NCI-H1105 treated with DMSO at 0.1 percent for 48 hours (cell line): ENCODE results near the gene OVCA2.

Experiments
- DNase-seq: peaks from one replicate; lab custom pipeline; 2025; lab: John Stamatoyannopoulos, UW

The OVCA2 gene

DNA sequence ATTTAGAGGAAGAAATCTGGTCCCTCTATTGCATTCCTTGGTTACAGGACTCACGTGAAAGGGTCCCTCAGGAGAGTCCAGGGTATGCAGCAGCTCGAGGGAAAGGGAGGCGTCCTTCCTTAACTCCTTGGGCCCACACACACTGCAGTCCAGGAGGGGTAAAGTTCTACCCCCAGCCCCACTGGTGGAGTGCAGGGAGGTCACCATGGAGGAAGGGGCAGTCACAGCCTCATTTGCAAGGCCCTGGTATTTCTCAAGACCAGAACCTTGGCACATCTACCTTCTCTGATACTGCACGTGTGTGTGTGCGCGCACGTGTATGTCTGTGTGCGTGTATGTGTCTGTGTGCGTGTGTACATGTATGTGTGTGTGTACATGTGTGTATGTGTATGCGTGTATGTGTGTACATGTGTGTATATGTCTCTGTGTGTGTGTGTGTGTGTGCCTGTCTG lies 24.2 kb downstream of the OVCA2 start:
- DNase-seq: no peak

- no peak for DNase-seq
Observed at GRCh38 chr17:2067048-2067561, 25.3 kb downstream of the OVCA2 start.

DNA sequence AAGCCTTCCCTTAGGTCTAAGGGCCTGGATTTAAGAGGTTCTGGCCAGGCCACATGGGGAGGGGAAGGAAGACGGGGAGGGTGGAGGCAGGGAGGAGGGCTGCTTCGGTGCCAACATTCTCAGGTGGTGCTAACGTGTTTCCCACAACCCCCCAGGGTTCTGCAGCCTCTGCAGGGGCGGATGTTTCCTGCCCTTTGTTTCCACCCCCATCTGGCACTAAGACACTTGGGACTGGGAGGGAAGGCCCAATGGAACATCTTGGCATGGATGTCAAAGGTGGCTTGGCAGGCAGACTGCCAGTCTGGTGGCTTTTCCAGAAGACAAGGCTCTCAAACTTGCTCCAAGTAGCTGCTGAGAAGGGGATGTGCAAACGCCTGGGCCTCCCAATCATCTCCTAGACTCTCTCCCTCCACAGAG lies 25.8 kb downstream of the OVCA2 start:
- no peak for DNase-seq

GRCh38 chr17:2068031-2068518 lies 26.3 kb downstream of the OVCA2 start:
- no peak for DNase-seq

GRCh38 chr17:2068519-2069051 lies 26.8 kb downstream of the OVCA2 start:
- no peak for DNase-seq

DNA sequence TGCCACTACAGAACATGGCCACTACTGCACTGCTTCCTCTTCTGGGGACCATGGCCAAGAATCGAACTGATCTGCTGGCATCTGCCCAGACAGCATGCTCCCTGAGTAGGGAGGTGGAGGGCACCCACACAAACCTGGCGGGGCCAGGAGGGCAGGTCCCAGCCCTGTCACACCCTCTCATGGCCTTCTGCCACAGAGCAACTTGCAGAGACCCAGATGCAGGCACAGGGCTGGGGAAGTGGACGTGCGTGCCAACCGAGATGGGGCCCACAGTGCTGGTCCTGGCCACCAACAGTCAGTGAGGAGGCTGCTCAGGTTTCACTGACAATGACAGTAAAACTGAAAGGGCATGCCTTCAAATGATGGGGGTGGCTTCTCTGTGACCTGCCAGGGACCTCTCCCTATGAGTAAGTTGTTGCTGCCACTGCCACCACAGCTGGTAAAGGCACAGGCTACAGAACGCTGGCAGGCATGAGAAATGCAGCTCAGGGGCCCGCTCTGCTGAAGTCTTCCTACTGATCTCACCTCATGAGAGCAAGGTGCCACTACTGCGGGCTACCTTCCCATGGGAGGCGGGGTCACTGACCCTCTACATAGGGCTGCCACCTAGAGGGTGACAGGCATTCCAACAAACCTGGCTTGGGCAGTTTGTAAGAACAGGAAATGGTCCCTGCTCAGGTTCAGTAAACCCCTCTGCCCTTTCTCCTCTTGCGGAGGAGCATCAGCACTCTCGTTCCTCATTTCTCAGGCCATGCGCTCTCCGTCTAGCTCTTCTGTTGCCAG lies 28.6 kb downstream of the OVCA2 start:
- DNase-seq: no peak

- DNase-seq: no peak
Observed at GRCh38 chr17:2071024-2071385, 29.2 kb downstream of the OVCA2 start.

DNA sequence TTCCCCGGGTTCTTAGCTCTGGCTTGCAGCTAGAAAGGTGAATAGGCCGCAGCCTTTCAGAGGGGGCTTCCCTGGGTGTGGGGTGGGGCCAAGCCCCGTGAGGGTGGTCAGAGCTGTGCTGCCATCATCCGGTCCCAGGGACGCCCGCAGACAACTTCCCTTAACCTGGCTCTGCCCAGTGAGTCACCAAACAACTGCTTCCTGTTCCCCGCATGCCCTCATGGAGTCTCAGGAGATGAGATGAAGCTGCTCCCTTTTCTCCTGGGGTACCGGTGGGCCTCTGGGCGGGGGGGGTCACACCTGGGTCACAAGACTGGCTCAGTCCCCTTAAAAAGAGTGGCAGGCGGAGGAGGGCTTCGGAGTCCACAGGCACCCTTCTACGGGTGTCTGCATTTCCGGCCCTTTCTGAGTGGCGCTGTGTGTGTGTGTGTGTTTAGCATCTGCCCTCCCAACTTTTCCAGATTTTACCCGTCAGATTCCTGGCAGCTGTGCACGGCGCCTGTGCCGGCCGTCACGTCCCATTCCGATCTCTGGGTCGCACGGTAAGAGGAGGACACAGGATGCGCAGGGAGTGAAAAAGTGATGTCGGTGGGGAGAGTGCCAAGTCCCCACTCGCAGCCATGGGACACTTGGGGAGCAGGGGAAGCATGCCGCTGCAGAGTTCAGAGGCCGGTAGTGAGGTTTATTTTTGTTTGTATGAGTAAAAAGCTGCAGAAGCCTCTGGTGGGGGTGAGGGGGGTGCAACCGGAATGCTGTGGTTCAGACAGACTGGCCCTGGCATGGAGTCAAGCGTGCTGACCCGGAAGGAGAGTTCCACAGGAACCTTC lies 29.8 kb downstream of the OVCA2 start:
- no peak for DNase-seq

DNA sequence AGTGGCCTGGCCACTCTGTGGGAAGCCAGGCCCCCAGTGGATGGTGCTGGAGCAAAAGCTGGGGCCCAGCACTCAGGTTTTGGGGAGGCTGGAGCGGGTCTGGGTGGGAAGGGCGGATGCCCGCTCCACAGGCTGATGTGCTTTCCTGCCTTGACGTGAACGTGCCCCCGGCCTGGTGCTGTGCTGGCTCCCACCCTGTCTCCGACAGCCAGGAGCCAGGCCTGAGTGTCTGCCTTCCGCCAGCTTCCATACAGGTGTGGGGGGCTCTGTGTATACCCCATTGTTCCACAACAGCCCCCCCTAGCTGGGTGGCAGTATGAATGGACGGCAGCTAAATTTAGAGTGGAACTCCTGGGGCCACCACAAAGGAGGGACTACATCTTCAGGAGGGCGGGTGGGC lies 33.1 kb downstream of the OVCA2 start:
- no peak for DNase-seq

DNA sequence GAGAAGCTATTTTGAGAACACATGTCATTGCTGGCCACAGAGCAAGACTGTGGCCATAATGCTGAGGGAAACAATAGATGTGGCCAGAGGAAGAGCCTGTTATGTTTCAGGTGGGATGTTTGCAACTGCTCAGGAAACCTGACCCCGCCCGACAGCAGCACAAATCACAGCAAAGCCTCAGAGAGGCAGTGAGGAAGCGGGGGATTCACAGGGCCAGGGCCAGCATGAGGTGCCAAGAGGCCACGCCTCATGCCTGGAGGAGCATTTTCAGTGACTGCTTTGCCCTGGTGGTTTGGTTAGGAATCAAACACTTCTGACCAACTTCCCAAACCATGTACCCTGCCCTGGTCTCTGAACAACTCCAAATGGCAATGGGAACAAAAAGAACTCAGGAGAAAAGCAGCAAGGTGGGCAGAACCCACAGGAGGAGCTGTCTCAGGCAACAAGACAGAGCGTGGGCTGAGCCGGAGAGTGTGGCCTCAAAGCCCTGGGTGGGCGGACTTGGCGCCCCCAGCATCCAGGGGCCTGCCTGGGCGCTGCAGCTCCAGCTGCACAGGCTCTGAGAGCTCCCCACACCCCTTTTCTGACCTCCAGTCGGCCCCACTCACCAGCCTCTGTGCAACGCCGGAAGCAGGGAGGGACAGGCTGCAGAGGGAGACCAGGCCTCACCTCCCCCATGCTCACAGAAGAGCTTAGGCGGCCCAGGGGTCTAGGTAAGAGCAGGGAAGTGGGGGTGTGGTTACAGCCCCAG lies 33.7 kb downstream of the OVCA2 start:
- DNase-seq: no peak

DNA sequence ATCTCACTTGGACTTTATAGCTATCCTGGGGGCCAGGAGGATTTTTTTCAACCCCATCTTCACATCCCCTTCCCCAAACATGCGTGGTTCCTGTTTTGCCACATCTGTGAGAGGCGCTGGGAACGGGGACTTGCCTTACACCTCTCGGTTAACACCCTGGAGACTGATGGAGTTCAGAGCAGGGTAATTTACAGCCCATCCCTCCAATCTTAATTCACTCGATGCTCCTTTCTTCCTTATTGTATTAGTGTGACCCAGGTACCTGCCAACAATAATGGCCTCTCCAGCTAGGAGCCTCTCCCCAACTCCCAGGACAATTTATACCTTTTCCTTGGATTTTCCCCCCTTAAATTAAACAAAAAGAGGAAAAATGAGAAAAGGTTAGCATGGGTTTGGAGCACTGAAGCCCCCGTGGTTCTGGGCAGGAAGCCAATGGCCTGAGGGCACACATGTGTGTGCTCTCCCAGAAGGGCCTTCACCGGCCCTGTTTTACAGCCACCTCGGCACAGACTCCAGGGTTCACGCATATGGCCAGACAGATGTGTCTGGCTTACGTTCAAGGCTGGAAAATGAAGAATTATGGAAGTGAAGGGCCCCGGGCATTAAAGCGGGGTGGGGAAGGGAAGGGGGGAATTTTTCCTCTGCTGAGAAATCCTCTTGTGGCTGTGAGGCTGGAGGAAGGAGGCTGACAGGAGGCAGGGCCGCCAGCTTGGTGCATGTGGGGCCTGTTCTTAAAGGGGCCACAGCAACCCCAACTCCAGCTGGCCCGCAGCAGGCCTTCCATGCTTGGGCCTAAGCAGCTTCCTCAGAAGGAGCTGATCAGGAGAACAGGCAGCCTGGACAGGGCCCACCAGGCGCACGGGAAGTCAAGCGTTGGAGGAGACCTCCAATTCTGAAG lies 34.5 kb downstream of the OVCA2 start:
- DNase-seq: no peak

GRCh38 chr17:2077040-2077439 lies 35.2 kb downstream of the OVCA2 start:
- DNase-seq: no peak

DNA sequence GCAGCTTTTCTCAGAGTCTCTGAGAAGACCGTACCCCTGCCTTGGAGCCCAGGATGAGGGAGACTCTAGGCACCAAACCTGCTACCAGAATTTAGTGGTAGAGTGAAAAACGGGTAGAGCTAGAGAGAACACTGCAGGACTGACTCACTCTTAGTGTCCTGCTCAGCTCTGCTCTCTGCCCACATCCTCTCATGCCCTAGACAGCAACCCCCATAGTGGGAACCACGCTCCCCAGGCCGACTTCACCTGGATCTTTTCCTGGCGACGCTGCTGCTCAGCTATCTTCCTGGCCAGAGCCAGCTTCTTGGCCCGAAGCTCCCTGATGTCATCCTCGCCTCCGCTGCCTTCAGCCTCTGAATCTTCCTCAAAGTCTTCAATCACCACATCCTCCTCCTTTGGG lies 39.7 kb downstream of the OVCA2 start:
- no peak for DNase-seq

DNA sequence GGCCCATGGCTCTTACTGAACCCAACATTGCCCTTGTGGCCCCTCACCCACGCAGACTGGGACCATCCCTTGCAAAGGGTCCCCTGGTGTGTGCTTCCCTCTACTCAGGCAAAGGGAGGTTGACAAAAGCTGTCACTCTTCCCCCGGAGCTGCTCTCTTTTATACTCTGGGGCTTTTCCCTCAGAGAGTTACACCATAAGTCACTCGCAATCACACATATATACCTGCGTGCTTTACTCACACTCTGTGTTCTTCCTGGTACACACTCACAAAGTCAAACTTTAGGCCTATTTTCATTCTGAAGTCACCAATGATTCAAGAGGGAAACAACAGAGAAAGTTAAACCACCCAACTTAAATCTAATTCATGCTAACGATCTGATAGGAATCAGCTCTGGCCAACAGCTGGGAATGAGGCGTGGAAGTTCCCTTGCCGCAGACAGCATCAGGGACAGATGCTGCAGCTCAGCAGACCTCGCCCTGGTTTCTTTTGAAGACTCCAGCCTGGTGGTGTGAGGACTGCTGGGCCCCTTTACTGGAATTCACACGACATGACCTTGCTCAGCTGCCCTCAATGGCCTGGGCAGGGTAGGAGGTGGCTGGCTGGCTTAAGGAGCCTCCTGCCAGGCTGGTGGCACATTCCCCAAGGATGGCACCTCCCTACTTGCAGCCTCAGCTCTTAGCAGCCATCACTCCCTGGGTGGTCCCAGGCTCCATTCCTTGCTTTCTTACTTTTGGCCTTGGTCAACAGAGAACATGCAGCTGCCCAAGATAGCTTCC lies 40.4 kb downstream of the OVCA2 start:
- DNase-seq: no peak

DNA sequence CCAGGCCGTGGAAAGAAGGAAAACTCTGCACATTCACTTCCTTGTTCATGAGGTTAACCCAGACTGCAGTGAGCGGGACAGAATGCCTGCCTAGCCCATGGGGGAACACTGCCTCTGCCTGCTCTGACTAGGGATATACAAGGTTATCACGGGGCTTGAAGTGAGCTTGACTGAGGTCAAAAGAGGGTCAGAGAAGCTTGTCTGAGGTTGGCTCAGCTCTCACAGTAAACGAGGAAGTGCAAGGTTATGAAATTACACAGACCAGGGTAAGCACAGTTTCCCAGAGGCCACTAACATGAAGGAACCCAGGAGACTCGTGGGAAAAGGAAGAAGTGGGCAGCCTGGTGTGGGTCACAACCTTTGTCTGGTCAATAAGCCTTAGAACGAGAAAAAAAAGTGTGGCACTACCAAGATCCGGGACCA lies 41.8 kb downstream of the OVCA2 start:
- DNase-seq: no peak

- DNase-seq: no peak
Observed at GRCh38 chr17:2084036-2084765, 42.4 kb downstream of the OVCA2 start.

DNA sequence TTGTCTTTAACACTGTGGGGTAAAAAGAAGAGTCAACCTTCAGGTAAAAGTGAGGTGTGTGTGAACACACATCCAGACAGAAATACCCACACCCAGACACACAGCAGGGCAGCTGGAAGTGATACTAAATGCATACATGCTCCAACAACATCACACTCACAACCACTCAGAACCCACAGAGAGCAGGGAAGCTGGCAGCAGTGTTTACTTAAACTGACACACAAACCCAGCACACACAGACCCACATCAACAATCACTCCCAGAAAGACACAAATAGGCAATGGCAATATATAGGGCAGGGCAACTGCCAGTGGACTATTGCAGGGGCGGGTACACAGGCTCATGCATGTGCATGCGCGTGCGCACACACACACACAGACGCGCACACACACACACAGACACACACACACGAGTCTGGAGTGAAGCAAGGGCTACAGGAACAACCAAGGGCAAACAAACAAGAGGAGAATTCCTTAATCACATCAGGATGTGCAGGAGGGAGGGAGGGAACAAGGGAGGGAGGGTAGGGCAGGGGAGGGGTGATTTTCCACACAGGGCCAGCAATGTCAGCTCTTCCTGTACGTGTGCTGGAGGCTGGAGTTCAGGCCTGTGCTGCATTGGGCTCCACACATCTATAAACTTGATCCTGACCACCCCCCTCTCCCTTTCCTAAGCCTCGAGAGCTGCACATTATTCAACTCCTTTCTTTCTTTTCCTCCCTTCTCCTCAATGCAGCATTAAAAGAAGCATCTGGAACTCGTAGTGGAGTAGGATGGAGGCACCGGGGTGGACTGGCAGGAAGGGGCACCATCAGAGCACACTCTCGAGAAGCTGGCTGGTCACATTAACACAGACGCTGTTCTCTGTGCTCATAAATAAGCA lies 43.2 kb downstream of the OVCA2 start:
- no peak for DNase-seq

GRCh38 chr17:2085648-2085949 lies 43.8 kb downstream of the OVCA2 start:
- DNase-seq: no peak

GRCh38 chr17:2086306-2086705 lies 44.5 kb downstream of the OVCA2 start:
- DNase-seq: no peak
